ENCODE data around the gene OASL.
"Not testable (repeated sequence)": the region's sequence is repeated elsewhere in the genome, so short reads cannot be mapped to it uniquely, and the experiment has no call there.

Gene OASL, protein sequence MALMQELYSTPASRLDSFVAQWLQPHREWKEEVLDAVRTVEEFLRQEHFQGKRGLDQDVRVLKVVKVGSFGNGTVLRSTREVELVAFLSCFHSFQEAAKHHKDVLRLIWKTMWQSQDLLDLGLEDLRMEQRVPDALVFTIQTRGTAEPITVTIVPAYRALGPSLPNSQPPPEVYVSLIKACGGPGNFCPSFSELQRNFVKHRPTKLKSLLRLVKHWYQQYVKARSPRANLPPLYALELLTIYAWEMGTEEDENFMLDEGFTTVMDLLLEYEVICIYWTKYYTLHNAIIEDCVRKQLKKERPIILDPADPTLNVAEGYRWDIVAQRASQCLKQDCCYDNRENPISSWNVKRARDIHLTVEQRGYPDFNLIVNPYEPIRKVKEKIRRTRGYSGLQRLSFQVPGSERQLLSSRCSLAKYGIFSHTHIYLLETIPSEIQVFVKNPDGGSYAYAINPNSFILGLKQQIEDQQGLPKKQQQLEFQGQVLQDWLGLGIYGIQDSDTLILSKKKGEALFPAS

DNA sequence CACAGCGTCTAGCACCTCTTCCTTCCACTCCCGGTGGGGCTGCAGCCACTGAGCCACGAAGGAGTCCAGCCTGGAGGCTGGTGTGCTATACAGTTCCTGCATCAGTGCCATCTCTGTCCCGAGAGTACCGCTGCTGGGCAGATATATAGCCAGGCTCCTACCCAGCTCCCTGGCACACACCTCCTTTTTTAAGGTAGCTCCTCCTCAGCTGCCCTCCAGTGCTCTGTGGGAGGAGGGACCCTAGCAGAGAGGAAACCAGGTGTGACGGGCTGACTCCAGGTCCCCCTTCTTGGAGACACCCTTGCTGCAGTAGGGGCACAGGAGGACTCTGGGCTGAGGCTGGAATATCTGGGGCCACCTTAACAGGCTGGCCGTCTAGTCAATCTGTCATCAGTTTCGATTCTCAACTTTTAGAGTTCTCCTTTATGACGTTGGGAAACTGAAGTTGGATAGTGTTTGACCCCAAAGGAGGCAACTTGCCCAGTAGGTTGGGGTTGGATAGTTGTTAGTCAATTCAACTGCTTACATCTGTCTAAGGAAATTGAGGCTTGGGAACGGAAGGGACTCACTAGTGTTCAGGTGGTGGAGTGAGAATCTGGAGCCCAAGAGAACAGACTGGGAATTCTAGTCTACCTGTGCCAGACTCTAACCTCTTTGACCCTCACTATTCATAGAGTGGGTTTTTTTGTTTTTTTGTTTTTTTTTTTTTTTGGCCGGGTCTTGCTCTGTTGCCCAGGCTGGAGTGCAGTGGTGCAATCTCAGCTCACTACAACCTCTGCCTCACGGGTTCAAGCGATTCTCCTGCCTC is at the start of gene OASL:
TSS of gene OASL (minus strand) at position 386 of the 808 bp plus-strand sequence. CDS start at position 111, 275 bp downstream.
- no peak for DNase-seq

DNA sequence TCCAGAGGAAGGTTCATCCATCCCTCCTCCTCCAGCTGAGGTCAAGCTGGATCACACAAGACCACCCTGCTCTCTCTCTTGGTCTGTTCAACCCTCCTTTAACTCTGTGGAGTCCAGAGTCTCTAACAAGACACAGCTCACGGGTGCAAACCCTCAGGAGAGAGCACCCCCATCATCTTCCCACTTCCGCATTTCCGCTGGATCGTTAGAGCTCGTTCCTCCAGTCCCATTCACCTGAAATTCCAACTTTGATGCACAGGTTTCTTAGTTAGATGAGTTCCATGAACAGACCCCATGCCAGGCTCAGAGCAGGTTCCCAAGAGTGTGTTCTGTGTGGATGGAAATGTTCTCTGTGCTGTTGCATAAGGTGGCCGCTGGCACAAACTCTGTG is 49.1 kb upstream of the OASL start:
- no peak for DNase-seq

DNA sequence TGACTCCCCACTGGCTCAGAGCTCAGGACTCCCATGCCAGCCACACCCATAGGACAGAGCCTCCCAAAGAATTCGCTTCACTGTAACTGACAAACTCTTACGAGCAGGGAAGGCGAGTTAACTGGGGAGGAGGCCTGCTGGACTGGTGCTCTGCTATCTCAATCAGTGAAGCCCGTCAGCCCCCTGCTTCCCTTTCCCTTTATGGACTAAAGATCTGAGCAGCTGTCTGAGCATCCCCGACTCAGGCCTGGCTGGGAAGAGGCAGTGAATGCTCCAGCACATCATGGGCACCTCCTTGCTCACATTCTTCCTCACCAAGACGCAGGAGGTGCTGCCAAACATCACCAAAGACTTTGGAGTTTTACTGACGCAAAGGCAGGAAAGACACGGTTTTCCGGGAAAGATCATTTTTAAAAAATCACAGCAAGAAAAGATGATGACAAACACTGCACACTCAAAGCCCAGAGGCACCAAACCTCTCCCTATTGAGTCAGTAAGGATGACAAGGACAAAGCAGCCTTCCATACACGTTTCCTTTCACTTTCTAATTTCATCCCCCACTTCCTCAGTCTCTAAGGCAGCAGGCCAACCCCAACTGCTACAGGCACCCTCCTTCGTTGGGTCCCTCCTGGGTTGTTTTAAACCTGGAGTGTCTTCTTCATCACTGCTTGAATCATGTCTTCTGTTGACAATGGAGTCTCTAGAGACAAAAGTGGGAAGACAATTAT is 48.6 kb upstream of the OASL start:
- no peak for DNase-seq

DNA sequence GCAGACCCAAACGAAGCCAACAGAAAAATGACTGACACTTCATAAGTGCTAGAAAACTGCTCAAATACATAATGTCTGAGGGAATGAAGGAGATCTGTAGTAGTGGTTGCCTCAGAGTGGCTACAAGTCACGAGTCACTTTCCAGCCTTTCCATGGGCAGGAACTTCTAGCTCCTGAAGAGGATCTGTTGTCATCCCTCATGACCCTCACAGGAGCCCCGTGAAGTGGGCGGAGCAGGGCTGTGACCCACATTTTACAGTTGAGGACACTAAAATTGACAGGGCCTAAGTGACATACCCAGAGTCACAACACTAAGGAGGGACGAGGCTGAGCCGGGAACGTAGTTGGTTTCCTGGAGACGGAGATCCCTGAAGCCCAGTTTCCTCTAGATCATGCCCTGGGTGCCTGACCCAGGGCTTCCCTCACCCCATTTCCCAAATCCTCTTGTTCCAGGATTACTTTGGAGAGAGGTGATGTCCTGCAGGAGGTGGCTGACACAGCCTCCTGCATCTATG is 47.8 kb upstream of the OASL start:
- DNase-seq = no peak

DNA sequence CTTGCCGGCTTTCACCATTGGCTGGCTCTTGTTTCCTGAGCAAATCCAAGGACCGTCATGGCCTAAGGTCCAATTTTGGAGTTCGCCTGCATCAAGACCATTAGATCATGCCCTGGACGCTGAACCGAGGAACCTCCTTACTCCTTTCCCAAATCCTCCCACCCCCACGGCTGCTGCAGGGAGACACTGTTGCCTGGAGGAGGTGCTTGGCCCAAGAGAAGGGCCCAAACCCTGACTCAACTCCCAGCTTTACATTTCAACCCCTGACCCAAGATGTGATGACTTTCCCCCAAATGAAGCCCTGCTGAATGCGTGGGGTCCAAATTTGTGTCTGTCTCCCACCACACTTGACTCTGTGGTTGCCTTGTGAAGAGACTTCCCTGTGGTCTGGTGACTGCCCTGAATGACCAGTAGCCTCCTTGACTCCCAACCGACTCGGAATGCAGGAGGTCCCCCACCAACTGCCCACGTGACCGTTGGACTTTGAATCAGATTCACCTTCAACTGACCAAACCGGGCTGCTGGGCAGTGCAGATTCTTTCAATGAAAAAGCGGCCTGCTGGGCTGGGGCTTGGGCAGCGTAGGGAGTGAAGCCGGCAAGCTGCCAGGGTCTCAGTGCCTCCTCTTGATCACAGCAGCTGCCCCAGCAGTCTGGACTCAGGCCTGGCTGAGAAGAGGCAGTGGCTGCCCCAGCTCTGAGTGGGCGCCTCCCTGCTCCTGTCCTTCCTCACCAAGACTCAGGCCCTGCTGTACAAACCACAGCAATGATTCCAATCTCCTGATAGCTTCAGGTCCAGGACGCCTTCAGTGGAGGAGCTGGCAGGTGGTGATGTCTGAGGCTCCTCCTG is 46.7 kb upstream of the OASL start:
- no peak for DNase-seq

DNA sequence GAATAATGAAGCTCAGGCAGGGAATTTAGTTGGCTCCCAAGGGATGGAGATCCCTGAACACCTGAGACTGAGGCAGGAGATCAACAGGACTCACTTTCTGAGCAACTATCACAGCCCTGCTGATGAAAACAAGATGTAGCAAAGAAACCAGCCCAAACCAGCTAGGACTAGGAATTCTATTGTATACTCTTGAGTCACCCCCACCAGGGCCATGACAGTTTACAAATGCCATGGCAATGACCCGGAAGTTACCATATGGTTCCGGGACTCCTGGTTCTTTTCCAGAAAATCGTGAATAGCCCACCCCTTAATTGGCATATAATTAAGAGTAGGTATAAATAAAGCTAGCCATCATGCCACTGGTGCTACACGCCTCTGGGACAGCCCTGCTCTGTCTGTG is 46.0 kb upstream of the OASL start:
- no peak for DNase-seq

DNA sequence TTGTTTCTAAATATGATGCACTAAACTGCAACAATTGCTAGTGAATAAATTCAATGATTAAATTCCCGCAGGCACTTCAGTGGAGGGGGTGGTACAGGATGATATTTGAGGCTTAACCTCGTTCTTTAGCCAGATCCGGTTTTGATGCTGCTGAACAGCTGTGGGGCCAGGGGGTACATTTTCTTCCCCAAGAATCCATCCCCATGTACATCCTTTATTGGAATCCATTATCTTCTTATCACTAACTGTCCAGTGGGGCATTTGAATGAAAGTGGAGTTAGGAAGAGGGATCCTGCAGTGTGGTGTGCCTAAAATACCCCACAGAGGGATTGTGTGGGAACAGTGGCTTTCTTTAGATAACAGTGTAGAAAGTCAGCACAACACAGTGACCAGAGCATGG is 45.2 kb upstream of the OASL start:
- no peak for DNase-seq

DNA sequence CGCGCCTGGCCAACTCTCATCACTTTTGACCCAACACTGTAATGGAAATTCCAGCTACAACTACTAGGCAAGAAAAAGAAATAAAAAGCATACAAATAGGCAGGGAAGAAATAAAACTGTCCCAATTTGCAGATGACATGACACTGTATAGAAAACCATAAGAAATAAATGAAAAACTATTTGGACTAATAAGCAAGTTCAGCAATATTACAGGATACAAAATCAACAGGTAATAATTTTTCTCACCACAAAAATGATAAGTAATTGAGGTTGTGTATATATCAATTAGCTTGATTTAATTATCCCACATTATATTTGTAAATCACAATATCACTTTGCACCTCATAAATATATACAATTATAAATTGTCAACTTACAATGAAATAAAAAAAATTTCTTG is 41.9 kb upstream of the OASL start:
- DNase-seq = no peak

DNA sequence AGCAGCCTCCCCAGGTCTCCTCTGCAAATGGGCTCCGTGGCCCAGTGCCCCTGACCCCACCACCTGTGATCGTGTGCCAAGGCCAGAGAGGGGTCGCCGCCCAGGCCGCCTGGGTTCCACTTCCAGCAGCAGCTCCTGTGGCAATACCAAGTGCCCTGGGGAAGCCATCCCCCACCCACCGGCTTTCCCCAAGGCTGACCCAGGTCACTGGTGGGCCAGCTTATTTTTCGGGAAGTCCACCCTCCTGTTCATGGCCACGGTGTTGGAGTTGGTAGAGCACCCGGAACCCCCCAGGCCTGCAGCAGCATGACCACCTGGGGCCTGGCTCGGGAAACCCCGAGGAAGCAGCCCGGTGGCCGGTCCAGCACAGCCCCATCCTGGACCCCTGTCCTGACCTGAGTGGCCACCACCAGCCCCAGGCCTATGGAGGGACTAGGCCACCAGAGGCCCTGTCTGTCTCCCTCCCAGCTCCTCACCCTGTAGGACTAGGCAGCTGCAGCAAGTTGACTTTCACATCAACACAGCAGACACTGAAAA is 40.8 kb upstream of the OASL start:
- no peak for DNase-seq

DNA sequence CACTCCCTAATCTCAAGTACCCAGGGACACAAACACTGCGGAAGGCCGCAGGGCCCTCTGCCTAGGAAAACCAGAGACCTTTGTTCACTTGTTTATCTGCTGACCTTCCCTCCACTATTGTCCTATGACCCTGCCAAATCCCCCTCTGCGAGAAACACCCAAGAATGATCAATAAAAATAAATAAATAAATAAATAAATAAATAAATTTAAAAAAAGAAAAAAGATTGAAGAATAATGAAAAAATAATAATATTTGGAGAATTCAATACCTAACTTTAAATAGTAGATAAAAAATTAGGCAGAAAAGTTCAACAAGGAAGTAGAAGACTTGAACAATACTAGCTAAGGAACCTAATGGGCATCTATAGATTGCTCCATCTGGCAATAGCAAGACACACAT is 38.4 kb upstream of the OASL start:
- DNase-seq = not testable (repeated sequence)

DNA sequence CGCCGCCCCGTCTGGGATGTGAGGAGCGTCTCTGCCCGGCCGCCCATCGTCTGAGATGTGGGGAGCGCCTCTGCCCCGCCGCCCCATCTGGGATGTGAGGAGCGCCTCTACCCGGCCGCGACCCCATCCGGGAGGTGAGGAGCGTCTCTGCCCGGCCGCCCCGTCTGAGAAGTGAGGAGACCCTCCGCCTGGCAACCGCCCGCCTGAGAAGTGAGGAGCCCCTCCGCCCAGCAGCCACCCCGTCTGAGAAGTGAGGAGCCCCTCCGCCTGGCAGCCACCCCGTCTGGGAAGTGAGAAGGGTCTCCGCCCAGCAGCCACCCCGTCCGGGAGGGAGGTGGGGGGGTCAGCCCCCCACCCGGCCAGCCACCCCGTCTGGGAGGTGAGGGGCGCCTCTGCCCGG is 36.9 kb upstream of the OASL start:
- DNase-seq = not testable (repeated sequence)

DNA sequence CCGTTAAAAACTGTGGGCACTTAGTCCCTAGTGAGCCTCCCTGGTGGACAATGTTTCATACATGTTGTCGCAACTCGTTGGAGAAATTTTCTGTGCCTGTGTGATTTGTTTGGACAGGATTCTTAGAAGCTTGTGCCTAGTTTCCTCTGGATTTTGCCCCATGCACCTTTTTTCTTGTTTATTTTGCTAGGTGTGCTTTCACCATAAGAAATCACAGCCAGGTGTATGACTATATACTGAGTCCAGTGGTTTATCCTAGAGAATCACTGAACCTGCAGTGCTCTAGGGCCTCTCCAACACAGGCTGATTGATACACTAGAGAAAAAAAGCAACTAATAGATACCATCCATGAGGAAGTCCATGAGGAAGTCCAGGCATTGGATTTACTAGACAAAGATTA is 33.1 kb upstream of the OASL start:
- no peak for DNase-seq

DNA sequence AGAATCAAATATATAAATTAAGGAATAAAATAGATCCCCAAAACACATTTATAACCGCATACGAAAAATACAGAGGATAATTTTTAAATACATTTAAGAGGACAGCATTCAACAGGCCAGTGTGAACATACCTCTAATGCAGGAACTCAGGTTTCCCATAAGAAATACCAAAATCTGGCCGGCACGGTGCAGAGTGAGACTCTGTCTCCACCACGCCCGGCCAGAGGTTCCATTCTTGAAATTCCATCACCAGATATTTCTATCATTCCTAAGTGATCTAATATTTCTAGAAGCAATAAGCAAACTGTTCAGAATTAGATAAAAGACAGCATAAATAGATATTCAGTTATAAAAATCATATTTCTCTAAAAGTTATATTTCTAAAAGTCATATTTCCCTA is 30.2 kb upstream of the OASL start:
- no peak for DNase-seq

DNA sequence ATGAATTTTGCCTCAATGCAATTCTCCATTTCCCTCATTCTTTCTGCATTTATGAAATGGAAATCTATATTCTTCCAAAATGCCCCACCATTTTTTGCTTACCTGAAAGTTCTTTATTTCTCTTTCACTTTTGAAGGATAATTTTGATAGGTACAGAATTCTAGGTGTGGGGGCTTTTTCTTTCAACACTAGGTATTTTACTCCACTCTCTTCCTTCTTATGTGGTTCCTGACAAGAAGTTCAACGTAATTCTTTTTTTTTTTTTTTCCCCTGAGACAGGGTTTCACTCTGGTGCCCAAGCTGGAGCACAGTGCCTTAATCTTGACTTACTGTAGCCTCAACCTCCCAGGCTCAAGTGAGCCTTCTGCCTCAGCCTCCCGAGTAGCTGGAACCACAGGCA is 26.3 kb upstream of the OASL start:
- DNase-seq = no peak

DNA sequence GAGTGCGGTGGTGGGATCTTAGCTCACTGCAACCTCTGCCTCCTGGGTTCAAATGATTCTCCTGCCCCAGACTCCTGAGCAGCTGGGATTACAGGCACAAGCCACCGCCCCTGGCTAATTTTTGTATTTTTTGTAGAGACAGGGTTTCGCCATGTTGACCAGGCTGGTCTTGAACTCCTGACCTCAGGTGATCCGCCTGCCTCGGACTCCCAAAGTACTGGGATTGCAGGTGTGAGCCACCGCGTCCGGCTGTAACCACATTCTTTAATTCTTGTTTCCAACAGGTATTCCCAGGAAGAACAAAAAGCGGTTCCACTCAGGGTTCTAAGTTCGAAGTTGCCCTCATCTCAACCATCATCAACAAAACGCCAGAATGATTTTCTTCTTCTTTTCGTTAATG is 25.5 kb upstream of the OASL start:
- not testable (repeated sequence) for DNase-seq

DNA sequence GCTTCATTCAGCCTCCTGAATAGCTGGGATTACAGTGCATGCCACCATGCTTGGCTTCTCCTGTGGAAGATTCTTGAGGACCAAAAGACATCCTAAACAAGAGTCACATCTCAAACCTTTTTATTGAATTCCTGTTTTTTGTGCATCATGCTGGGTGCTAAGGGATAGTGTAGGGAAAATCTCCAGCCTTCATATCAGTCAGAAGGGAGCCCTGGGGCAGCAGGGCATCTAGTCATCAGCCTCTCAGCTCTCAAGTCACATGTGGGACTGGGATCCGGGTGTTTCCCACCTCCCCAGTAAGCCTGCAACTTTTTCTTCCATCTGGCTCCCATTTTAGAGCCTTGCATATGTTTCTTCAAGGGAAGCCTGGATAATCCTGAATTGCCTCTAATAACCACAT is 25.1 kb upstream of the OASL start:
- DNase-seq = no peak

DNA sequence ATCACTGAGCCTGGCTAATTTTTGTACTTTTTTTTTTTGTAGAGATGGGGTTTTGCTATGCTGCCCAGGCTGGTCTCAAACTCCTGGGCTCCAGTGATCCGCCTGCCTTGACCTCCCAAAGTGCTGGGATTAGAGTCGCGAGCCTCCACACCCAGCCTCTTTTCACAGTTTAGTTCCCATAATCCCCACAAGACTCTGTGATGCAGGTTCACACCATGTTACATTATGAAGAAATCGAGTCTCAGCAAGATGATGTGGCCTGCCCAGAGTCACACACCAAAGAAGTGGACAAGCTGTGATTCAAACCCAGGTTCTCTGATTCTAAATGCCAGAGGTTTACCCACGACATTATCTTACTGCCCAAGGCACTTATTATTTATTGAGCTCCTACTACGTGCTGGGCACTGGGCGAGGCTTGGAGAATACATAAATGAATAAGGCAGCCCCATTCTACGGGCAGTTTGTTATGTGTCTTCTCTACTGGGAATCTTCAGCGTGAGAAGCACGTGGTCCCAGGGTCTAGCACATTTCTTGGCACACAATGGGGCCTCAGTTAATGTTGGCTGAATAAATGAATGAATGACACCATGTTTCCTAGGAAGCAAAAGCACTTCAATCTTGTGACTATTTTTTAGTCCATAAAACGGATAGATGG is 23.5 kb upstream of the OASL start:
- DNase-seq = no peak

DNA sequence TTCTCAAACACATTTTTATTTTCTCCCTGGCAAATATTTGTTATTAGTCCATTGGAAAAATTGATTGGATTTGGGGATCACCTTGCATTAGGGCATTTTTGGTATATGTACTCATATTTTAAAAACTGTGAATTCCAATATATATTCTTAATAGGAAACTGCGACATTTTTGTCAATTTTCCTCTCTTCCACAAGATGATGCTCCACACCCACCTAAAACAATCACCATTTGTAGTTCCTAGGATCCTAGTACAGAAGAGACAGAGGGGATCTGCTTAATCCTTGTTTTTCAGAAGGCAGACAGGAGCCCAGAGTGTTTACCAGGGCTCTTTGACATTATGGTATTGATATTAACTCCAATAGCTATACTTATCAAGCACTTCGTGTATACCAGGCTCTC is 22.8 kb upstream of the OASL start:
- no peak for DNase-seq

DNA sequence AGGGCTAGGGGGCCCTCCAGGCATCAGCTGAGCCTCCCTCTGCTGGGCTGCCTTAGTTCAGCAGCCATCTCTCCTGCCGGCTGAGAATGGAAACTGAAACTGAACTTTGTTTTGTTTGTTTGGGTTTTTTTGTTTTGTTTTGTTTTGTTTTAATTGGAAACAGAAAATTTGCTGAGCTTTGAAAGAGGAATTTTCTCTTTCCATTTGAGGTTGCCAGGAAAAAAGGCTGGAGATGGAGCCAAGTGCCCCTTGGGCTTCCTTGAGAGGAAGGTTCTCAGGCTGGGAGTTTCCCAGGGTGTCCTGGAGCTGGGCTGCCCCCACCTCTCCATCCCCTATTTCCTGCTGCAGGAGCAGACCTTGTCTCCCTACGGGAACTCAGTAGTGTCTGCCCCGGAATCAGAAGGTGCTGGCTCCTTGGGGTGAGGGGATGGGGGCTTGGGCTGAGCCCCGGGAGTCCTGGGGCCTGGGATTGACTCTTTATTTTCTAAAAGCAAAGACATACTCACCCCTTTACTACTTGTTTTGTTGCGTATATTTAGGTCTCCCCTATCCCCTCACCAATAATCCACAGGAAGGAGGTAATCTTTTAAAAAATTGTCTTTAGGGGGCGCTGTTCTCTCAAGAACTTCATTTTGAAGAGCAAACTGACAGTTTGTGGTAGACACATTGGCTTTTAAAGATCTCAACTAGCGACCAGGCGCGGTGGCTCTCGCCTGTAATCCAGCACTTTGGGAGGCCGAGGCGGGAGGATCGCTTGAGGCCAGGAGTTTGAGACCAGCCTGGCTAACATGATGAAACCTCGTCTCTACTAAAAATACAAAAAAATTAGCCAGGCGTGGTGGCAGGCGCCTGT is 21.3 kb upstream of the OASL start:
- DNase-seq = no peak
